HepG2 (cell line): ENCODE data around the gene GCNT4. TPM values are rescaled to one million over a fixed set of nuclear protein-coding genes. Genes with fewer than 3 reads are reported as not detected.

Experiments used
- ATAC-seq: fragments of 200-7000 bp; cut with Tn5 transposase; 3 replicates; pipeline ENCODE4 v1.9.1; 2020; ENCODE audit warnings: mild to moderate bottlenecking, moderate library complexity
- BruUV-seq: library from RNA; stranded (reverse); fragments of 400-500 nt; replicated peaks from 2 replicates; lab custom pipeline; 2021; lab: Mats Ljungman, UMichigan
- CTCF ChIA-PET: fragments of 300-600 bp; formaldehyde crosslinking; extraction: SDS; loops from one replicate; lab custom pipeline; 2021; ENCODE audit warnings: low total read pairs, inconsistent platforms, low intra/inter-chr PET ratio; lab: Yijun Ruan, JAX
- POLR2A ChIA-PET: fragments of 350-600 bp; sonication (Branson Sonifier 250); formaldehyde crosslinking; loops from one replicate; lab custom pipeline; 2020; ENCODE audit warnings: antibody characterized with exemption, inconsistent platforms; lab: Yijun Ruan, JAX
- DNase-seq: peaks from one replicate; pipeline ENCODE4 v3.0.0-alpha.2; 2015; ENCODE audit warnings: low spot score
- FAIRE-seq: peaks from 3 replicates; lab custom pipeline; 2011; peaks lifted over from hg19 to GRCh38; lab: Jason Lieb, UNC
- H2AFZ ChIP-seq: one replicate; pipeline ENCODE4 v1.6.1; 2011; ENCODE audit warnings: low read length, inconsistent platforms
- H3K27ac ChIP-seq: fragments of 300-600 bp; 3 replicates; pipeline ENCODE4 v1.8.0; 2011; ENCODE audit warnings: mixed run types, mild to moderate bottlenecking, mixed read lengths, low read length, inconsistent platforms; ENCODE audit not compliant: insufficient read depth; ENCODE audit errors: extremely low read length
- H3K27me3 ChIP-seq, 2 experiments: fragments of 200-600 bp in 1 of 2; 2 replicates in 1 of 2; 3 replicates in 1 of 2; pipeline versions ENCODE4 v1.6.0 to v1.8.0; 2011; ENCODE audit warnings: low read length in 2 of 2, mild to moderate bottlenecking in 2 of 2, moderate library complexity in 2 of 2, inconsistent platforms in 1 of 2; ENCODE audit not compliant: insufficient read depth in 2 of 2, control insufficient read depth in 1 of 2
- H3K36me3 ChIP-seq, 2 experiments: fragments of 200-600 bp in 1 of 2; replicated peaks in 1 of 2; 2 replicates in 1 of 2; 3 replicates in 1 of 2; pipeline versions ENCODE4 v1.5.1 to v1.8.0; 2011; ENCODE audit warnings: low read length in 2 of 2, inconsistent platforms in 1 of 2; ENCODE audit not compliant: insufficient read depth in 2 of 2, control insufficient read depth in 1 of 2
- H3K4me1 ChIP-seq: 2 replicates; pipeline ENCODE4 v1.5.1; 2012; ENCODE audit warnings: low read length, inconsistent platforms; ENCODE audit not compliant: insufficient read depth
- H3K4me2 ChIP-seq: 2 replicates; pipeline ENCODE4 v1.6.0; 2011; ENCODE audit warnings: low read depth, low read length, inconsistent platforms
- H3K4me3 ChIP-seq, 3 experiments: fragments of 200-600 bp in 1 of 3; sonication (generic), shearing (Covaris generic) in 1 of 3; replicated peaks in 1 of 3; 2 replicates each; pipeline ENCODE4 v1.5.1; 2011 to 2016; ENCODE audit warnings: low read length in 3 of 3, inconsistent platforms in 2 of 3, low read depth in 2 of 3, mild to moderate bottlenecking in 2 of 3, control low read depth in 1 of 3, mixed read lengths in 1 of 3; ENCODE audit not compliant: insufficient read depth in 1 of 3
- H3K79me2 ChIP-seq: one replicate; pipeline ENCODE4 v1.6.1; 2011; ENCODE audit warnings: low read length, inconsistent platforms; ENCODE audit not compliant: insufficient read depth
- H3K9ac ChIP-seq: 2 replicates; pipeline ENCODE4 v1.6.0; 2011; ENCODE audit warnings: mild to moderate bottlenecking, low read depth, low read length, inconsistent platforms; ENCODE audit not compliant: insufficient read depth
- H3K9me3 ChIP-seq: 2 replicates; pipeline ENCODE4 v1.5.1; 2012; ENCODE audit warnings: mild to moderate bottlenecking, low read length
- H4K20me1 ChIP-seq: 2 replicates; pipeline ENCODE4 v1.6.0; 2011; ENCODE audit warnings: inconsistent platforms, mild to moderate bottlenecking, low read length, moderate library complexity; ENCODE audit not compliant: insufficient read depth
- GPBP1L1 ChIP-seq: sonication (generic); formaldehyde crosslinking; IDR thresholded peaks from 2 replicates; pipeline ENCODE4 v1.5.0; 2020; ENCODE audit warnings: mild to moderate bottlenecking, missing genetic modification reagents
- HNRNPK ChIP-seq: fragments of 200-400 bp; formaldehyde crosslinking; IDR thresholded peaks from 2 replicates; pipeline ENCODE4 v1.6.1; 2018; ENCODE audit warnings: low read length, low read depth, moderate library complexity, mild to moderate bottlenecking; ENCODE audit not compliant: poor library complexity, severe bottlenecking
- JARID2 ChIP-seq: sonication (generic); formaldehyde crosslinking; IDR thresholded peaks from 2 replicates; pipeline ENCODE4 v1.8.1; 2023; ENCODE audit warnings: missing genetic modification reagents, inconsistent platforms; ENCODE audit not compliant: insufficient replicate concordance
- MED8 ChIP-seq: sonication (generic); formaldehyde crosslinking; IDR thresholded peaks from 2 replicates; pipeline ENCODE4 v1.8.1; 2023; ENCODE audit warnings: mild to moderate bottlenecking, missing genetic modification reagents; ENCODE audit not compliant: insufficient replicate concordance
- MEIS1 ChIP-seq: sonication (generic); formaldehyde crosslinking; IDR thresholded peaks from 2 replicates; pipeline ENCODE4 v1.9.0; 2021; ENCODE audit warnings: mild to moderate bottlenecking, missing genetic modification reagents, moderate library complexity, borderline replicate concordance
- POLR2AphosphoS2 ChIP-seq: IDR thresholded peaks from 2 replicates; pipeline ENCODE4 v1.6.1; 2011; ENCODE audit warnings: low read depth, low read length, improper control_type of control experiment
- SNAPC2 ChIP-seq: sonication (generic); formaldehyde crosslinking; IDR thresholded peaks from 2 replicates; pipeline ENCODE4 v1.8.1; 2022; ENCODE audit warnings: mild to moderate bottlenecking, missing genetic modification reagents
- ZNF709 ChIP-seq: sonication (generic); formaldehyde crosslinking; IDR thresholded peaks from 2 replicates; pipeline ENCODE4 v1.5.0; 2020; ENCODE audit warnings: mild to moderate bottlenecking, missing genetic modification reagents
- WGBS: methylation state at CpG from one replicate; pipeline ENCODE4 v1.1.6; 2017; ENCODE audit warnings: low lambda C conversion rate; 5-methylcytosine and 5-hydroxymethylcytosine counted together
- in situ Hi-C: cut with HindIII; loops from 2 replicates; pipeline ENCODE4 v1.10.0; 2017; ENCODE audit warnings: low pct_unique_long_range_greater_than_20kb; ENCODE audit not compliant: extremely low pct_ligation_motif_present
- intact Hi-C: fragments of 100-400 bp; cut with micrococcal nuclease; formaldehyde crosslinking; loops from one replicate; pipeline ENCODE4 v1.10.0; 2022; ENCODE audit not compliant: unreplicated experiment
- polyA plus RNA-seq, 8 experiments: library from polyadenylated mRNA; depleted of rRNA in 3 of 8; stranded (reverse) in 7 of 8; unstranded in 1 of 8; fragments of >200 nt; fragmentation: Illumina TruSeq in 4 of 8; extraction: Trizol in 4 of 8; gene quantifications; 2 replicates each; pipeline versions ENCODE4 v1.2.1 to v1.2.3, GENCODE V29; 2011 to 2016; ENCODE audit warnings: low read depth in 4 of 8, missing spikeins in 1 of 8, mixed read lengths in 1 of 8; ENCODE audit not compliant: insufficient read depth in 1 of 8
- total RNA-seq, 5 experiments: library from RNA; depleted of rRNA; stranded (reverse); fragments of >200 nt; fragmentation: Illumina TruSeq; extraction: Trizol; gene quantifications; 2 replicates each; pipeline ENCODE4 v1.2.3, GENCODE V29; 2016; ENCODE audit warnings: low read depth in 1 of 5

Gene GCNT4
- total and polyA plus RNA-seq, 2 of the 13 experiments (the other 11 are each of a cell fraction or from before 2014, with no cell fraction given) = 0.22 to 0.38 TPM

- Histone ChIP-seq H3K9me3 (no peaks in the 10 kb centered on the region), H3K4me3 (no peak overlapping the region), H3K27ac (no peak overlapping the region), H2AFZ (no peak overlapping the region), H3K4me2 (no peak overlapping the region), H3K4me1 (no peaks in the 10 kb centered on the region), H3K36me3 (no peaks in the 10 kb centered on the region), H4K20me1 (no peaks in the 10 kb centered on the region), H3K9ac (no peak overlapping the region), H3K27me3 (no peaks in the 10 kb centered on the region; a peak in 2 of 5 replicates), H3K79me2 (no peaks in the 10 kb centered on the region)
- intact Hi-C loops = no loop called here
- ChIA-PET POLR2A (no interaction called here), CTCF (no interaction called here)
- no TSS peak for BruUV-seq
- FAIRE-seq = no peak
- in situ Hi-C loops = no loop called here
- DNase-seq = no peak
- whole genome bisulfite sequencing = 49% methylated on average over 2 of the region's 2 CpGs
- no peak for TF ChIP-seq SNAPC2 (CRISPR knock-in tag)
- TF ChIP-seq HNRNPK = no peak
- TF ChIP-seq ZNF709 (CRISPR knock-in tag) = no peak
- TF ChIP-seq MED8 (CRISPR knock-in tag) = no peak
- no peak for TF ChIP-seq GPBP1L1 (CRISPR knock-in tag)
- TF ChIP-seq MEIS1 (CRISPR knock-in tag) = no peak
- TF ChIP-seq JARID2 (CRISPR knock-in tag) = no peak
- no peak for TF ChIP-seq POLR2AphosphoS2
- ATAC-seq = no peak
These were observed 10.7 kb upstream of the GCNT4 start for GRCh38 chr5:75062925-75063531.
